Activated naive CD4-positive, alpha-beta T cell treated with Interleukin-2 at 50 U/mL for 16 hours (primary cell): ENCODE measurements around the gene LIG3.
"Not testable (repeated sequence)": the region's sequence is repeated elsewhere in the genome, so short reads cannot be mapped to it uniquely, and the experiment has no call there.

Source experiments
- DNase-seq: peaks from one replicate; pipeline ENCODE4 v3.0.0-alpha.2; 2020

Gene LIG3

GRCh38 chr17:34980353-34980680 is at the start of gene LIG3:
Gene LIG3, plus strand, starts transcription at chr17:34980512. Its CDS starts 2,494 bp downstream, at chr17:34983006.
- DNase-seq = peak; percentile 96

DNA sequence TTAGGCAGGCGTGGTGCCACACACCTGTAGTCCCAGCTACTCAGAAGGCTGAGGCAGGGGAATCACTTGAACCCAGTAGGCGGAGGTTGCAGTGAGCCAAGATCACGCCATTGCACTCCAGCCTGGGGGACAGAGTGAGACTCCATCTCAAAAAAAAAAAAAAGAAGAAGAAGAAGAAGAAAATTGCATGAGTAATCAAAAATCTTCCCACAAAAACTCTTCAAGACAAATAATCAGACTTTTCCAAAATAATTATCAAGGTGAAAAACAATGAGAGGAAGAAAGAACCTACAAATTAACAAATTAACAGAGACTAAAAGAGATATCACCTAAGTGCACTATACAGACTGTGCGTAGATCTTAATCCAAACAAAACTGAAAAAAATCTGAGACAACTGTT is 29.5 kb upstream of the LIG3 start:
- DNase-seq = not testable (repeated sequence)

GRCh38 chr17:34958438-34958837 is 21.9 kb upstream of the LIG3 start:
- no peak for DNase-seq

- DNase-seq = peak; percentile 90
Measured at GRCh38 chr17:34961093-34961911, 19.0 kb upstream of the LIG3 start, which contains the start of the genes CCT6B and ZNF830. Gene CCT6B, minus strand, starts transcription at chr17:34961460. Its CDS starts 67 bp downstream, at chr17:34961393. Gene ZNF830, plus strand, starts transcription at chr17:34961540. Its CDS starts 27 bp downstream, at chr17:34961567.

GRCh38 chr17:34974179-34974578 is 6.1 kb upstream of the LIG3 start:
- no peak for DNase-seq

DNA sequence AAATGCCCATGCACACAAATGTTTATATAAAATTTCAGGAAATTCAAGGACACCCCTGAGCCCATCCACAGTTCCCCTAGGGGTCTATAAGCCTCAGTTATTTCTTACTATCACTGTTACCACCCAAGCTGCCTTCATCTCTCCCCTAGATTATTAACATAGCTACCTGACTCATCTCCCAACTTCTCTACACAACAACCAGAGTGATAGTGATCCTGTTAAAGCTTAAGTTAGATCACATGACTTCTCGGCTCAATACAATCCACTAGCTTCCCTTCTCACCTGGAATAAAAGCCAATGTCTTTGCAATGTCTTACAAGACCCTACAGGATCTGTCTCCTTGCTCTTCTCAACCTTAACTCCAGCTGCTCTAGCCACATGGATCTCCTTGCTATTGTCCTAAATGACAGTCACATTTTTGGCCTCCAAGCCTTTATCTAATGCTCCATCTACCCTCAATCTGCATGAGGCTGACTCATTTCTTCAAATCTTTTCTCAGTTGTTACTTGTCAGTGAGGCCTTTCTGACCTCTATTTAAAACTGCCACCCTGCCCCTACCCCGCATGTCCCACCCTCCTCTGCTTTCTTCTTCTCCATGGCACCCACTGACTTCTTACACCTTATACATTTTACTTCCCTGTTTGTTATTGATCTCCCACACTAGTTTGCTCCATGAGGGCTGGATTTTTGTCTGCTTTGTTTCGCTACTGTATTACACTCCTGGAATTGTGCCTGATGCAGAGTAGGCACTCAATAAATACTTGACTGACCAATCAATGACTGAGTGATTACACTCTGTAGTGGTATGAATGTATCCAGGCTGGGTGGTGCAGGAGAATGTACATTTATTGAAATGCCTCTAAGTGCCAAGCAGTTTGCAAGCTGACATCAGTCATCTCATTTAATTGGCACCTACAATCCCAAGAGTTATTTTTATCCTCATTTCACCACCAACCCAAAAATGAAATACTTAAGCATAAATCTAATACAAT is 5.2 kb upstream of the LIG3 start:
- no peak for DNase-seq

GRCh38 chr17:34979153-34979552 is 1.2 kb upstream of the LIG3 start:
- no peak for DNase-seq

DNA sequence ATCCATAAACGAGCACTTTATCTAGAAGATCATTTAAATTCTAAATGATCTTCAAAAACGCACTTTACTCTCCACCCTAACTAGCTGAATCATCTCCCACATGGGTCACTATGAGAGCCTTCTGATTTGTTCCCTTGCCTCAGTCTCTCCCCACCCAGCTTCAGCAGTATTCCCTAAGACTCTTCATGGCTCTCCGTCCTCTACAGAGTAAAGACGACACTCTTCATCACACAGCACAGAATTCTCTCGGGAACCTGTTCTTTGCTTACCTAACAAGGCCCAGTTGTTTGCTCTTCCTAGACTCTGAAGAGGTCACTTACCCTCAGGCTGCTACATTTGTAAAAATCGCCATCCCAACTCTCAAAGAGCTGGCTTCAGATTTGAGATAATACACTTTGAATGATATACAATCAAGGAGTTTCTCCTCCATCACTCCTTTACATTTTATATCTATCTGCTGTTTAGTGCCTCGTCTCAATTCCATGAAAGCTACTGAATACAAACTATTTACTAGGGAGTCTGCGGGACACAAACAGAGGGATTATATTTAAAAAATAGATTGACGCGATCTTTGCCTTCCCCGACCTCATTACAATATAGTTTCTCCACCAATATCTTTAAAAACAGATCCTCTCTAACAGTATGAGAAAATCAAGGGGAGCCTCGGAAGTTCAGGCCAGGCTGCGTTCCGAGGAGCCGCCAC is 511 bp upstream of the LIG3 start:
- no peak for DNase-seq

- DNase-seq = peak; percentile 78
Measured at GRCh38 chr17:34980681-34981537, 597 bp downstream of the LIG3 start.

- DNase-seq = no peak
Measured at GRCh38 chr17:34981538-34982241, 1.4 kb downstream of the LIG3 start.

GRCh38 chr17:34987232-34987631 is 6.9 kb downstream of the LIG3 start:
- DNase-seq = no peak

DNA sequence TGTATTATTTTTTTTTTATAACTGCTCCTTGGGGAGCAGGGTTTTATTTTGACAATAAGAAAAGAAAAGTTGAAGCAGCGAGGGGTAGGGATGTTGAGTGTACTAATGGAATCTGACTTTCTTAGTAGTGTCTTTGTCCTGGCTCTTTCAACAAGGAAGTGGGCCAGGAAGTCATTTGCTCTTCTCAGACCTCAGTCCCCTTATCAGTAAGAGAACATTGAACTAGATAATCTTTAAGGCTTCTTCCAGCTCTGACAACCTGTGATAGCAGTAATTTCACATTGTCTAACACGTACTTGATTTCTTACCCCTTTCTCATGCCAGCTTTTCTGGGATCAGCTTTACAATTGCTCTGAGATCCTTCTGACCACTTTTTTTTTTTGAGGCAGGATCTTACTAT is 8.3 kb downstream of the LIG3 start:
- DNase-seq = no peak

DNA sequence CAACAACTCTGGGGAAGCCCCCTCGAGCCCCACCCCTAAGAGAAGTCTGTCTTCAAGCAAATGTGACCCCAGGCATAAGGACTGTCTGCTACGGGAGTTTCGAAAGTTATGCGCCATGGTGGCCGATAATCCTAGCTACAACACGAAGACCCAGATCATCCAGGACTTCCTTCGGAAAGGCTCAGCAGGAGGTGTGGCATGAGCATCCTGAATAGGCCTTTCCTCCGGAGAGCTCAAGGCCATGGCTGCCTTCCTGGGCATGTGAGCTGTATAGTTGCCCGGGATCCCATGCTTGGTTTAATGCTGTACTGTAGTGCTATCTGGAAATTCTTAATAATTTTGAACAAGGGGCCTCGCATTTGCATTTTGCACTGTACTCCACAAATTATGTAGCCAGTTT is 9.2 kb downstream of the LIG3 start:
- no peak for DNase-seq

- no peak for DNase-seq
Measured at GRCh38 chr17:34990921-34991365, 10.6 kb downstream of the LIG3 start.

DNA sequence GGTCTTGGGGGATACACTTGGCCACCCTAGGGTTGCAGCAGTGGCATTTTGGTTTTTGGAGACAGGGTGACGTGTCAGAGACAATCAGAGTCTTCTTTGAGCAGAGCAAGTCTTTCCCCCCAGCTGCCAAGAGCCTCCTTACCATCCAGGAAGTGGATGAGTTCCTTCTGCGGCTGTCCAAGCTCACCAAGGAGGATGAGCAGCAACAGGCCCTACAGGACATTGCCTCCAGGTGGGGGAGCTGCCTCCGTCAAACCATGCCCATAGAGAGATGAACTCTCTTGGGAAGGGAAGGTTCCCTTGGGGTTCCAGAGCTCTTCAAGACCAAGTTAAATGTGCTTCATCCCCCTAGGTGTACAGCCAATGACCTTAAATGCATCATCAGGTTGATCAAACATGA is 11.3 kb downstream of the LIG3 start:
- DNase-seq = no peak

DNA sequence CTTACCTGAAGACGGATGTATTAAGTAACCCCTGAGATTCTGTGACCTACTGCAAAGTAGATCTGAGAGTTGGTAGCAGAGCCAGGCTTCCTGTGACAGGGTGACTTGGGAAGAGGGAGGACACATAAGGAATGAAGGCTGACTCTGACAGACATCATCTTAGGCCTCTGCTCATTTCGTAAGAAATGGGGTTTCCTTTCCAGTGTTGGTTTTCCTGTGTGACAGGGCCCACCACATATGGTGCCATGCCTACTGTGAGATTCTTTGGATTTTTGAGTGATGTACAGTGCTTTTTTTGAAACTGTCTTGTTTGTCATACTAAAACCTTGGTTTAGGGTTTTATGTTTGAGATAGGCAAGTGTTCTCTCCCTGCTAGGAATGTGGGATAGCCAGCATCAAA is 12.7 kb downstream of the LIG3 start:
- DNase-seq = no peak

- no peak for DNase-seq
Measured at GRCh38 chr17:34996422-34997285, 16.3 kb downstream of the LIG3 start.

GRCh38 chr17:34997355-34997862 is 17.1 kb downstream of the LIG3 start:
- DNase-seq = no peak

GRCh38 chr17:34998205-34998604 is 17.9 kb downstream of the LIG3 start:
- DNase-seq = peak; percentile 81

- no peak for DNase-seq
Measured at GRCh38 chr17:34999456-34999855, 19.1 kb downstream of the LIG3 start.
